Uterus (tissue), 2 donors: ENCODE results near the gene UGT1A8.

ENCODE experiments used
- CTCF ChIP-seq, 4 experiments: fragments of 200-600 bp in 2 of 4; fragments of 450-650 bp in 2 of 4; sonication (generic) in 2 of 4; IDR thresholded peaks; one replicate each; pipeline ENCODE4 v1.5.1; 2016 to 2019; ENCODE audit warnings: antibody characterized with exemption in 4 of 4, mild to moderate bottlenecking in 2 of 4, moderate library complexity in 1 of 4
- POLR2A ChIP-seq, 2 donors: fragments of 450-650 bp; IDR thresholded peaks; one replicate each; pipeline ENCODE4 v1.6.1; 2016; ENCODE audit warnings: antibody characterized with exemption in 2 of 2, mild to moderate bottlenecking in 1 of 2, moderate library complexity in 1 of 2

GRCh38 chr2:233600386-233600785 lies 17.0 kb upstream of the UGT1A8 start:
- no peak for TF ChIP-seq CTCF (IDR thresholded peaks at IDR 0.05)
- no peak for TF ChIP-seq POLR2A (IDR thresholded peaks at IDR 0.05)
